BLaER1 (cell line): ENCODE measurements around the gene TMEFF2.

Source experiments
- H3K27ac ChIP-seq: shearing (Covaris generic); formaldehyde crosslinking; 2 replicates; pipeline ENCODE4 v1.8.1; 2022
- H3K27me3 ChIP-seq: shearing (Covaris generic); formaldehyde crosslinking; 2 replicates; pipeline ENCODE4 v1.8.1; 2022
- H3K36me3 ChIP-seq: shearing (Covaris generic); formaldehyde crosslinking; 2 replicates; pipeline ENCODE4 v1.8.1; 2022
- H3K4me1 ChIP-seq: shearing (Covaris generic); formaldehyde crosslinking; 2 replicates; pipeline ENCODE4 v1.8.1; 2022
- H3K4me2 ChIP-seq: shearing (Covaris generic); formaldehyde crosslinking; 2 replicates; pipeline ENCODE4 v1.8.1; 2022
- H3K4me3 ChIP-seq: shearing (Covaris generic); formaldehyde crosslinking; 2 replicates; pipeline ENCODE4 v1.8.1; 2022
- H3K9ac ChIP-seq: shearing (Covaris generic); formaldehyde crosslinking; 2 replicates; pipeline ENCODE4 v1.8.1; 2022
- H3K9me3 ChIP-seq: shearing (Covaris generic); formaldehyde crosslinking; 2 replicates; pipeline ENCODE4 v1.8.1; 2022
- H4K20me1 ChIP-seq: shearing (Covaris generic); formaldehyde crosslinking; 2 replicates; pipeline ENCODE4 v1.8.1; 2022
- Cebpa-rat ChIP-seq: shearing (Covaris generic); IDR thresholded peaks from 2 replicates; pipeline ENCODE4 v1.8.1; 2022

TMEFF2 gene

GRCh38 chr2:192208848-192209247, 14.1 kb upstream of the TMEFF2 start:
- no peak for TF ChIP-seq Cebpa-rat
- Histone ChIP-seq H3K27me3 (no peaks in the 10 kb centered on the region), H3K36me3 (no peaks in the 10 kb centered on the region), H3K4me2 (no peak overlapping the region), H3K9ac (no peak overlapping the region), H4K20me1 (no peaks in the 10 kb centered on the region), H3K4me1 (no peaks in the 10 kb centered on the region), H3K27ac (no peak overlapping the region), H3K9me3 (no peaks in the 10 kb centered on the region), H3K4me3 (no peak overlapping the region)

GRCh38 chr2:192206399-192206798, 11.7 kb upstream of the TMEFF2 start:
- Histone ChIP-seq H3K4me3 (no peak overlapping the region), H3K4me1 (no peaks in the 10 kb centered on the region), H4K20me1 (no peaks in the 10 kb centered on the region), H3K4me2 (no peak overlapping the region), H3K27ac (no peak overlapping the region), H3K9me3 (no peaks in the 10 kb centered on the region), H3K9ac (no peak overlapping the region), H3K27me3 (no peaks in the 10 kb centered on the region), H3K36me3 (no peaks in the 10 kb centered on the region)
- TF ChIP-seq Cebpa-rat, result no peak

- Histone ChIP-seq H3K9ac (no peak overlapping the region), H3K9me3 (no peaks in the 10 kb centered on the region), H3K4me3 (no peak overlapping the region), H4K20me1 (no peaks in the 10 kb centered on the region), H3K27me3 (no peaks in the 10 kb centered on the region), H3K27ac (no peak overlapping the region), H3K4me1 (no peaks in the 10 kb centered on the region), H3K36me3 (no peaks in the 10 kb centered on the region), H3K4me2 (no peak overlapping the region)
- no peak for TF ChIP-seq Cebpa-rat
These were observed 9.1 kb upstream of the TMEFF2 start for GRCh38 chr2:192203876-192204275.

GRCh38 chr2:192202373-192202772, 7.6 kb upstream of the TMEFF2 start:
- Histone ChIP-seq H4K20me1 (no peaks in the 10 kb centered on the region), H3K4me2 (no peak overlapping the region), H3K36me3 (no peaks in the 10 kb centered on the region), H3K4me1 (no peaks in the 10 kb centered on the region), H3K9me3 (no peaks in the 10 kb centered on the region), H3K27me3 (no peaks in the 10 kb centered on the region), H3K27ac (no peak overlapping the region), H3K9ac (no peak overlapping the region), H3K4me3 (no peak overlapping the region)
- no peak for TF ChIP-seq Cebpa-rat

DNA sequence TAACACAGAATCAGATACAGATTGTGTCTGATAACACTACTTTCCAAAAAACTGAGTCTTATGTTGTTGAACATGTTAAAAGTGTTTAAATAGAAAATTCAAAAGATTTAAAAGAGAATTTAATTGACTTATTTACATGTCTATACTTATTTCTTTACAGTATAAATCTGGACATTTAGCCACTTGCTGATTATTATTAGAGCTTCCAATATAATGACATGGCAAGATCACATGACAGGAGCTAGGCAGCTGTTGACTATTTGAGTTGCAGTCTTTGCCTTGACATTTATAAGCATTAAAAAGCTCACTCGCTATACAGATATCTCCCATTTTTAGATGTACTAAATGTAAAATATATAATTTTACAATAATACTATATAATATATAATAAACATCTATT, 6.4 kb upstream of the TMEFF2 start:
- Histone ChIP-seq H3K27ac (no peak overlapping the region), H3K36me3 (no peaks in the 10 kb centered on the region), H3K4me1 (no peaks in the 10 kb centered on the region), H4K20me1 (no peaks in the 10 kb centered on the region), H3K9ac (no peak overlapping the region), H3K27me3 (peaks cover 1% of the 10 kb centered on the region; the same call in 1 of the 2 replicates), H3K9me3 (0 out of 2 replicates have a peak, but pooled peaks cover under 1% of the 10 kb centered on the region), H3K4me3 (no peak overlapping the region), H3K4me2 (no peak overlapping the region)
- no peak for TF ChIP-seq Cebpa-rat

GRCh38 chr2:192197357-192197756, 2.6 kb upstream of the TMEFF2 start:
- peaks cover 25% of the 10 kb centered on the region for H3K9me3 ChIP-seq
- no peak overlapping the region for H3K27ac ChIP-seq
- peaks cover 4% of the 10 kb centered on the region; the same call in 1 of the 2 replicates for H3K27me3 ChIP-seq
- no peaks in the 10 kb centered on the region for H3K36me3 ChIP-seq
- no peaks in the 10 kb centered on the region for H4K20me1 ChIP-seq
- H3K4me3 ChIP-seq, result no peak overlapping the region
- no peak overlapping the region for H3K4me2 ChIP-seq
- H3K9ac ChIP-seq, result no peak overlapping the region
- no peak for TF ChIP-seq Cebpa-rat
- no peaks in the 10 kb centered on the region for H3K4me1 ChIP-seq

GRCh38 chr2:192196421-192197194, 1.9 kb upstream of the TMEFF2 start:
- H3K27ac ChIP-seq, result no peak overlapping the region
- no peaks in the 10 kb centered on the region for H3K36me3 ChIP-seq
- no peaks in the 10 kb centered on the region for H3K4me1 ChIP-seq
- TF ChIP-seq Cebpa-rat, result no peak
- peaks cover 4% of the 10 kb centered on the region; the same call in 1 of the 2 replicates for H3K27me3 ChIP-seq
- peaks cover 25% of the 10 kb centered on the region for H3K9me3 ChIP-seq
- H3K9ac ChIP-seq, result no peak overlapping the region
- H3K4me3 ChIP-seq, result no peak overlapping the region
- H3K4me2 ChIP-seq, result no peak overlapping the region
- no peaks in the 10 kb centered on the region for H4K20me1 ChIP-seq

DNA sequence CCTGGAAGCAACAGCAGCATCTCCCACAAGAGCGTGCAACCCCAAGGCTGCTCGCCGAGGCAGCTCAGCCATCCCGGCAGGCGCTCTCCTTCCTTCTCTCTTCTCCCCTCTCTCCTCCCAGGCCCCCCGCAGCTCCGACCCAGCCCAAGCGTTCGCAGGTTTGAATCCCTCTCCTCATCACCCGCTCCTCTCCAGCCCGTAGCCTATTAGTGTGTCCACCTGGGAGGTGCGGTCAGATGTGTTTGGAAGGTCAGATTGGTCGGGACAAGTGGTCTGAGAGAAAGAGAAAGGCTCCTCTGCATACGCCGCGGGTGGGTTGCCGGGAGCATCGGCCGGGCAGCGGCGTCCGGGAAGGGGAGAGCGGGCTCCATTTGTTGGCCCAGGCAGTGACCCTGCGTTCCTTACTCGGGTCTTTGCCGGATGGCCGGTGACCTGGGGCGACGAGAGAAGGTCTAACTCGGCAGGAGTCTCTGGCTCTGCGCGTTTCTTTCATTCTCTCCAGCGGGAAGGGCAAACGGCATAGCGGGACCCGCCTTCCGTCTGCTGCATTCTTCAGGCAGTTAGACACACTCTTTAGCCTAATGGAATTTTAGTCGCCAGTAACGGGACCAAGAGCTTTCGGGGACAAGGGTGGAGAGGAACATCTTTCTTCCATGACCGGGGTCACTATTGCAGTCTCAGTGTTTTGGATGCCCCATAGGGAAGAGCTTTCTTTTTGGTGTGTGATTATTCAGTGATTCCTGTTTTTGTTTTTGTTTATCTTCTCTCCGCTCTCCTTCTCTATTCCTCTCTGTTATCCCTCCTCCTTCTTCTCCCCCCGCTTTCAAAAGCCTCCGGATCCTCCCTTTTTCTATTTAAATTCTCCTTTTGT, 1.1 kb upstream of the TMEFF2 start:
- no peak overlapping the region for H3K4me3 ChIP-seq
- H4K20me1 ChIP-seq, result no peaks in the 10 kb centered on the region

GRCh38 chr2:192194265-192194865, 368 bp downstream of the TMEFF2 start:
- no peak overlapping the region for H3K4me2 ChIP-seq

More for the DNA sequence above, 1.1 kb upstream of the TMEFF2 start:
- Histone ChIP-seq H3K9me3 (peaks cover 25% of the 10 kb centered on the region), H3K27me3 (peaks cover 4% of the 10 kb centered on the region; the same call in 1 of the 2 replicates), H3K4me2 (no peak overlapping the region), H3K4me1 (no peaks in the 10 kb centered on the region), H3K36me3 (no peaks in the 10 kb centered on the region), H3K9ac (no peak overlapping the region), H3K27ac (no peak overlapping the region)
- TF ChIP-seq Cebpa-rat, result no peak

GRCh38 chr2:192190474-192190873, 4.3 kb downstream of the TMEFF2 start:
- no peak overlapping the region for H3K4me2 ChIP-seq
- no peaks in the 10 kb centered on the region for H3K36me3 ChIP-seq
- TF ChIP-seq Cebpa-rat, result no peak

More at GRCh38 chr2:192194265-192194865, 368 bp downstream of the TMEFF2 start:
- Histone ChIP-seq H3K9ac (no peak overlapping the region), H3K27ac (no peak overlapping the region), H3K27me3 (peaks cover 4% of the 10 kb centered on the region; the same call in 1 of the 2 replicates), H3K4me1 (no peaks in the 10 kb centered on the region), H3K9me3 (peaks cover 25% of the 10 kb centered on the region), H3K36me3 (no peaks in the 10 kb centered on the region), H3K4me3 (no peak overlapping the region), H4K20me1 (no peaks in the 10 kb centered on the region)
- TF ChIP-seq Cebpa-rat, result no peak

More at GRCh38 chr2:192190474-192190873, 4.3 kb downstream of the TMEFF2 start:
- Histone ChIP-seq H3K9me3 (peaks cover 19% of the 10 kb centered on the region), H3K4me3 (no peak overlapping the region), H3K27me3 (no peaks in the 10 kb centered on the region), H3K4me1 (no peaks in the 10 kb centered on the region), H3K9ac (no peak overlapping the region), H4K20me1 (no peaks in the 10 kb centered on the region), H3K27ac (no peak overlapping the region)
